ENCODE measurements around the gene DLEC1. TPM values are rescaled to one million over a fixed set of nuclear protein-coding genes. Genes with fewer than 3 reads are reported as not detected.

The DLEC1 gene
- total and polyA plus RNA-seq, 2 donors from 2014 or later: 0.52 to 3.3 TPM

DNA sequence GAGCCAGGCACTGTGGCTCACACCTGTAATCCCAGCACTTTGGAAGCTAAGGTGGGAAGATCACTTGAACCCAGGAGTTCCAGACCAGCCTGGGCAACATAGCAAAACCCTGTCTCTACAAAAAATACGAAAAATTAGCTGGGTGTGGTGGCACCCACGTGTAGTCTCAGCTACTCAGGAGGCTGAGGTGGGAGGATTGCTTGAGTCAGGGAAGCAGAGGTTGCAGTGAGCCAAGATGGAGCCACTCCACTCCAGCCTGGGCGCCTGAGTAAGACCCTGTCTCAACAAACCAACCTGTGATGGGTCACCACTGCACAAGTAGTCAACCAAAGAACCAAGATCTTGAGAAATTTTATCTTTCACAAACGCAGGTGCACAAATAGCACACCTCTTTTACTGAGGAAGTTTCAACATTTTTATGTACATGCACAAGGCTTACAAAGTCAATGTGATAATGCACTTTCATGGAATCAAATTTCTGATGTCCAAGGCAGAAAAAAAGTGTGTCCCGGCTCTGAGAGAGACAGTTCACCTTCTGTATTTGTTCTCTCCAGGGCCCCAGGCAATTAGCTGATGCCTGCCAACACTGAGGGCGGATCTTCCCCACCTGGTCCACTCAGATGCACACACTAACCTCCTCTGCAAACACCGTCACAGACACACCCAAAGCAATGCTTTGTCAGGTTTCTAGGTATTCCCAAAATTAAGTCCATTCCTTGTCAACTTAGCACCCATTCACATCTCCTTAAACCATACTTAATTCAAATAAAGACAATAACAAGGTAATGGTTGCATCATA lies 85.5 kb downstream of the DLEC1 start:
- FAIRE-seq: no peak
- DNase-seq: no peak
- TF ChIP-seq, protein P1, sequence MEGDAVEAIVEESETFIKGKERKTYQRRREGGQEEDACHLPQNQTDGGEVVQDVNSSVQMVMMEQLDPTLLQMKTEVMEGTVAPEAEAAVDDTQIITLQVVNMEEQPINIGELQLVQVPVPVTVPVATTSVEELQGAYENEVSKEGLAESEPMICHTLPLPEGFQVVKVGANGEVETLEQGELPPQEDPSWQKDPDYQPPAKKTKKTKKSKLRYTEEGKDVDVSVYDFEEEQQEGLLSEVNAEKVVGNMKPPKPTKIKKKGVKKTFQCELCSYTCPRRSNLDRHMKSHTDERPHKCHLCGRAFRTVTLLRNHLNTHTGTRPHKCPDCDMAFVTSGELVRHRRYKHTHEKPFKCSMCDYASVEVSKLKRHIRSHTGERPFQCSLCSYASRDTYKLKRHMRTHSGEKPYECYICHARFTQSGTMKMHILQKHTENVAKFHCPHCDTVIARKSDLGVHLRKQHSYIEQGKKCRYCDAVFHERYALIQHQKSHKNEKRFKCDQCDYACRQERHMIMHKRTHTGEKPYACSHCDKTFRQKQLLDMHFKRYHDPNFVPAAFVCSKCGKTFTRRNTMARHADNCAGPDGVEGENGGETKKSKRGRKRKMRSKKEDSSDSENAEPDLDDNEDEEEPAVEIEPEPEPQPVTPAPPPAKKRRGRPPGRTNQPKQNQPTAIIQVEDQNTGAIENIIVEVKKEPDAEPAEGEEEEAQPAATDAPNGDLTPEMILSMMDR (IDR thresholded peaks at IDR 0.05; ENCODE audit: borderline replicate concordance, extremely low read depth, insufficient read depth): no peak

DNA sequence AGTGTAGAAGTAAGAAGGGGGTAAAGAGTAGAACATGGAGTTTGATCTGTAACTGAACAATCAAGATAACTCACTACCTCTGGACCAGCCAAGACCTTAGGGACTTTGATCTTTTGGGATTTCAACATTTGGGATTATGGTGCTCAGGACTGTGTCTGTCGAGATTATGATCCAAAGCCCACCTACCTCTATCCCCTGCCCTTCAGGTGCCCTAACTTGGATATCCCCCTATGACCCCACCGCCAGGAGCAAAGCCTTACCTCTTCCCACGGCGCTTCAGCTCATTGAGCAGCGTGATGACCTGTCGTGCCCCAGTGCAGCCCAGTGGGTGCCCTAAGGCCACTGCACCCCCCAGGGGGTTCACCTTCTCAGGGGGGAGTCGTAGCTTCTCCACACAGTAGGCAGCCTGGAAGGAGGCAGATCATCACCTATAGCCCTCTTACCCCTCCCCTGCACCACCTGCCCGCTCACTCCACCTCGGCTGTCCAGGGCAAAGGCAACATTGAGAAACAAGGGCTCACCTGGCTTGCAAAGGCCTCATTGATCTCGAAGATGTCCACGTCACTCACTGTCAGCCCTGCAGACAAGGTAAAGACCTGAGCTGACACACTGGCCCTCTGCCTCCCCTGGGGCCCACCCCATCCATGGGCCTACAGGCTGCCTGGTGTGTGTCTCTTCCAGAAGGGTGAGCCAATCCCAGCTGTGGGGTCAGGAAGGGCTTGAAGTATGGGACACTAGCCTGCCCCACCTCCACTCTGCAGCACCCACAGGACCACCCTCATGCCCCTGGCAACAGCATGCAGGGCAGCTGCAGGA lies 86.5 kb downstream of the DLEC1 start:
- FAIRE-seq (no peak), DNase-seq (no peak)
- Histone ChIP-seq H3K9me3 (ENCODE audit: control insufficient read depth in 2 of 3, insufficient read depth in 1 of 3, low read length in 3 of 3) (no peaks in the 10 kb centered on the region), H3K36me3 (ENCODE audit: control insufficient read depth in 2 of 3, insufficient read depth in 3 of 3, low read length in 3 of 3) (peaks cover 0 to 62% (median 52%) of the 10 kb centered on the region in 3 donors), H3K9ac (ENCODE audit: low read length in 3 of 3) (no peak overlapping the region), H3K27me3 (ENCODE audit: control insufficient read depth, insufficient read depth, low read length) (no peaks in the 10 kb centered on the region), H3K27ac (ENCODE audit: low read depth in 2 of 2, low read length in 2 of 2) (peak overlapping the region; percentile 14 to 66), H3K4me1 (ENCODE audit: control insufficient read depth in 2 of 3, insufficient read depth in 2 of 3, low read depth in 1 of 3, low read length in 3 of 3) (peaks cover 0 to 26% (median 20%) of the 10 kb centered on the region in 3 donors), H3K4me3 (ENCODE audit: low read length in 3 of 3) (no peak overlapping the region)
- intact Hi-C loops (cut with DNase I): no loop called here
- TF ChIP-seq, protein P1 (IDR thresholded peaks at IDR 0.05; ENCODE audit: borderline replicate concordance, extremely low read depth, insufficient read depth): no peak

More for the DNA sequence above, 85.5 kb downstream of the DLEC1 start:
- H3K27me3 ChIP-seq (ENCODE audit: control insufficient read depth, insufficient read depth, low read length): no peaks in the 10 kb centered on the region
- H3K4me3 ChIP-seq (ENCODE audit: low read length in 3 of 3): no peak overlapping the region
- H3K4me1 ChIP-seq (ENCODE audit: control insufficient read depth in 2 of 3, insufficient read depth in 2 of 3, low read depth in 1 of 3, low read length in 3 of 3): peaks cover 0 to 24% (median 18%) of the 10 kb centered on the region in 3 donors
- peaks cover 0 to 61% (median 48%) of the 10 kb centered on the region in 3 donors for H3K36me3 ChIP-seq (ENCODE audit: control insufficient read depth in 2 of 3, insufficient read depth in 3 of 3, low read length in 3 of 3)
- no peaks in the 10 kb centered on the region for H3K9me3 ChIP-seq (ENCODE audit: control insufficient read depth in 2 of 3, insufficient read depth in 1 of 3, low read length in 3 of 3)
- H3K9ac ChIP-seq (ENCODE audit: low read length in 3 of 3): no peak overlapping the region
- intact Hi-C loops (cut with DNase I): no loop called here
- peak overlapping the region in 1 of 2 donors; percentile 14 for H3K27ac ChIP-seq (ENCODE audit: low read depth in 2 of 2, low read length in 2 of 2)

GRCh38 chr3:38126121-38126892 lies 87.3 kb downstream of the DLEC1 start:
- Histone ChIP-seq H3K9me3 (ENCODE audit: control insufficient read depth in 2 of 3, insufficient read depth in 1 of 3, low read length in 3 of 3) (no peaks in the 10 kb centered on the region), H3K4me3 (ENCODE audit: low read length in 3 of 3) (no peak overlapping the region), H3K36me3 (ENCODE audit: control insufficient read depth in 2 of 3, insufficient read depth in 3 of 3, low read length in 3 of 3) (peaks cover 3 to 70% (median 52%) of the 10 kb centered on the region in 3 donors), H3K4me1 (ENCODE audit: control insufficient read depth in 2 of 3, insufficient read depth in 2 of 3, low read depth in 1 of 3, low read length in 3 of 3) (peaks cover 0 to 27% (median 23%) of the 10 kb centered on the region in 3 donors), H3K27me3 (ENCODE audit: control insufficient read depth, insufficient read depth, low read length) (no peaks in the 10 kb centered on the region), H3K9ac (ENCODE audit: low read length in 3 of 3) (no peak overlapping the region), H3K27ac (ENCODE audit: low read depth in 2 of 2, low read length in 2 of 2) (no peak overlapping the region)
- TF ChIP-seq, protein P1 (IDR thresholded peaks at IDR 0.05; ENCODE audit: borderline replicate concordance, extremely low read depth, insufficient read depth): no peak
- no peak for DNase-seq
- intact Hi-C loops (cut with DNase I): no loop called here
- FAIRE-seq: no peak

Measured in kidney (tissue), 14 donors.